NCI-H1105 (cell line): Measurements from ENCODE around the gene UBE2R2.

Experiments
- DNase-seq: peaks from one replicate; lab custom pipeline; 2025; lab: John Stamatoyannopoulos, UW

Gene UBE2R2

GRCh38 chr9:33884856-33885701 lies 68.1 kb downstream of the UBE2R2 start:
- DNase-seq = peak; percentile 89

GRCh38 chr9:33885948-33886347 lies 69.0 kb downstream of the UBE2R2 start:
- no peak for DNase-seq

GRCh38 chr9:33893861-33894260 lies 76.9 kb downstream of the UBE2R2 start:
- DNase-seq = no peak

- no peak for DNase-seq
These were observed 77.4 kb downstream of the UBE2R2 start for GRCh38 chr9:33894316-33894715.

GRCh38 chr9:33903157-33903780 lies 86.3 kb downstream of the UBE2R2 start:
- DNase-seq = no peak

GRCh38 chr9:33905137-33905536 lies 88.2 kb downstream of the UBE2R2 start:
- no peak for DNase-seq

GRCh38 chr9:33906769-33907168 lies 89.8 kb downstream of the UBE2R2 start:
- DNase-seq = no peak

GRCh38 chr9:33907347-33907746 lies 90.4 kb downstream of the UBE2R2 start:
- no peak for DNase-seq

- no peak for DNase-seq
These were observed 91.2 kb downstream of the UBE2R2 start for GRCh38 chr9:33908114-33908513.

GRCh38 chr9:33908749-33909148 lies 91.8 kb downstream of the UBE2R2 start:
- no peak for DNase-seq

GRCh38 chr9:33913541-33913940 lies 96.6 kb downstream of the UBE2R2 start:
- no peak for DNase-seq

GRCh38 chr9:33914887-33915628 lies 98.1 kb downstream of the UBE2R2 start:
- no peak for DNase-seq

GRCh38 chr9:33917036-33917435 lies 100.1 kb downstream of the UBE2R2 start:
- no peak for DNase-seq

GRCh38 chr9:33919276-33919897 lies 102.4 kb downstream of the UBE2R2 start:
- no peak for DNase-seq

- DNase-seq = no peak
These were observed 105.3 kb downstream of the UBE2R2 start for GRCh38 chr9:33921967-33922895.

- DNase-seq = no peak
These were observed 106.1 kb downstream of the UBE2R2 start for GRCh38 chr9:33923079-33923478.

GRCh38 chr9:33923998-33924701 lies 107.2 kb downstream of the UBE2R2 start:
- no peak for DNase-seq

- peak; percentile 2 for DNase-seq
These were observed 108.2 kb downstream of the UBE2R2 start for GRCh38 chr9:33924978-33925797.

GRCh38 chr9:33926746-33927485 lies 110.0 kb downstream of the UBE2R2 start:
- DNase-seq = no peak
